ENCODE measurements around the gene TMEM229B.
A peak's percentile ranks its signal among the peaks of the same experiment; 100 is the strongest.

TMEM229B gene

DNA sequence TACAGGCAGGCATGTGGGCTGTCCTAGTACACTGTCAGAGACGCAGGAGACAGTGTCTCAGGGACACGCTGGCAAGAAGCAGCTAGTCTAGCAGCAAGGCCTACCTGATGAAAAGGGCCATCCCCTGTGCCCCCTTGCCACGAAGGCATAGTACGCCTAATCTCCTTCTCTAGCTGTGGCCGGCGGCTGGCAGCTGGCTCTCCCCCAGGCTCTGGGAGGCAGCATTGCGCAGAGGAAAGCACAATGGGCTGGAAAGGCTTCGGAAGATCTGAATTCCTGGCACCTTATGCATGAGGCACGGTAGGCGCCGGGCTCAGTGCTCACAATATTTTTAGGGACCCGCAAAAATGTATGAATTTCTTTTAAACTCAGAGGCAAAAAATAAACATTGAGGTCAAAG lies 28.6 kb upstream of the TMEM229B start:
- peak; percentile 30 for DNase-seq (ENCODE audit: low read depth, low spot score)
- in situ Hi-C loops (cut with HindIII; ENCODE audit: low sequenced_read_pairs) = no loop called here
- TF ChIP-seq, protein P1, sequence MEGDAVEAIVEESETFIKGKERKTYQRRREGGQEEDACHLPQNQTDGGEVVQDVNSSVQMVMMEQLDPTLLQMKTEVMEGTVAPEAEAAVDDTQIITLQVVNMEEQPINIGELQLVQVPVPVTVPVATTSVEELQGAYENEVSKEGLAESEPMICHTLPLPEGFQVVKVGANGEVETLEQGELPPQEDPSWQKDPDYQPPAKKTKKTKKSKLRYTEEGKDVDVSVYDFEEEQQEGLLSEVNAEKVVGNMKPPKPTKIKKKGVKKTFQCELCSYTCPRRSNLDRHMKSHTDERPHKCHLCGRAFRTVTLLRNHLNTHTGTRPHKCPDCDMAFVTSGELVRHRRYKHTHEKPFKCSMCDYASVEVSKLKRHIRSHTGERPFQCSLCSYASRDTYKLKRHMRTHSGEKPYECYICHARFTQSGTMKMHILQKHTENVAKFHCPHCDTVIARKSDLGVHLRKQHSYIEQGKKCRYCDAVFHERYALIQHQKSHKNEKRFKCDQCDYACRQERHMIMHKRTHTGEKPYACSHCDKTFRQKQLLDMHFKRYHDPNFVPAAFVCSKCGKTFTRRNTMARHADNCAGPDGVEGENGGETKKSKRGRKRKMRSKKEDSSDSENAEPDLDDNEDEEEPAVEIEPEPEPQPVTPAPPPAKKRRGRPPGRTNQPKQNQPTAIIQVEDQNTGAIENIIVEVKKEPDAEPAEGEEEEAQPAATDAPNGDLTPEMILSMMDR (IDR thresholded peaks at IDR 0.05; ENCODE audit: low read depth, low read length) = peak; percentile 19
- H3K4me3 ChIP-seq (ENCODE audit: low read depth, low read length) = no peak overlapping the region

DNA sequence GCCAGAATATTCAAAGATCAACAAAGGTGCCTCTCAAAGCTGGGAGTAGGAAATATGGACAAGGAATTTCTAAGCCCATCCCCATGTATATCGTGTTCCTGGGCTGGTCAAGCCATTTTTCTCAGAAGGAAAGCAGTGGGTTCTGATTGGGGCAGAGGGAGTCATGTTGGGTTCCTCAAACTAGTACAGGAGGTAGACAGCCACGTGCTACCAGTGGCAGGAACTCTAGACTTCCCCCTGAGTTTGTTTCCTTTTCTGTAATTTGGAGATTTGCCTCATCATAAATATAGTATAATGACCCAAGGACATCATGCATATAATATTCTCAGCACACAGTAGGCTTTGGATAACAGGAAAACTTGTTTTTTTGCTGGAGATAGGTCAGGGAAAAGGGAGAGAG lies 28.2 kb upstream of the TMEM229B start:
- in situ Hi-C loops (cut with HindIII; ENCODE audit: low sequenced_read_pairs) = no loop called here
- no peak overlapping the region for H3K4me3 ChIP-seq (ENCODE audit: low read depth, low read length)
- TF ChIP-seq, protein P1 (IDR thresholded peaks at IDR 0.05; ENCODE audit: low read depth, low read length) = no peak
- no peak for DNase-seq (ENCODE audit: low read depth, low spot score)

DNA sequence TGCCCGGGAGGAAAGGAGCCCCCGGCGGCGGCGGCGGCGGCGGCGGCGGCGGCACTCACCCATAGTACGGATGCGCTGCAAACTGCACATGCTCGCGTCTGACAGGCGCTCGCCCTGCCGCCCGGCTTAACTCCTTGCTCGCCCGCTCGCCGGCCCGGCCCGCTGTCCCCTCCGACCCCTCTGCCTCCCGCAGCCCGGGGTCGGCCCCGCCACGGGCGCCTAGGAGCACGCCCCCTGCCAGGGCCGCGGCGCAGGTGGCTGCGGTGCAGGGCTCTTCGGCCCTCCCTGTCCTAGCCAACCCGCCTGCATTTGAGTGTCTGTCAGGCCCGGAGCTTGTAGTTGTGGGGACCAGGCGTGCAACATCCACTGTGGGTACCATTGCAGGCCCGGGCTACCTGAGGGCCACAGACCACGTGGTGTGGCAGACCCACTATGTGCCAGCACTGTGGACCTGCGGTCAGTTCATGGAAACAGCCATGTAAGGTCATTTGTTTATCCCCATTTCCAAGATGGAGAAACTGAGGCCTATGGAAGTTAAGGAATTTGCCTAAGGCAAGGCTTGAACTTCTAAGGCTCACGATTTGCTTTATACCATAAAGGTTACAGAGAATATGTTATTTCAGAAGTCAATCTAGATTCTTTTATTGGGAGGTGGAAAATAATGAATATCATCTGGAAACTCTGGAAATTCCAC lies 27.0 kb upstream of the TMEM229B start:
- DNase-seq (ENCODE audit: low read depth, low spot score) = no peak
- in situ Hi-C loops (cut with HindIII; ENCODE audit: low sequenced_read_pairs) = no loop called here

DNA sequence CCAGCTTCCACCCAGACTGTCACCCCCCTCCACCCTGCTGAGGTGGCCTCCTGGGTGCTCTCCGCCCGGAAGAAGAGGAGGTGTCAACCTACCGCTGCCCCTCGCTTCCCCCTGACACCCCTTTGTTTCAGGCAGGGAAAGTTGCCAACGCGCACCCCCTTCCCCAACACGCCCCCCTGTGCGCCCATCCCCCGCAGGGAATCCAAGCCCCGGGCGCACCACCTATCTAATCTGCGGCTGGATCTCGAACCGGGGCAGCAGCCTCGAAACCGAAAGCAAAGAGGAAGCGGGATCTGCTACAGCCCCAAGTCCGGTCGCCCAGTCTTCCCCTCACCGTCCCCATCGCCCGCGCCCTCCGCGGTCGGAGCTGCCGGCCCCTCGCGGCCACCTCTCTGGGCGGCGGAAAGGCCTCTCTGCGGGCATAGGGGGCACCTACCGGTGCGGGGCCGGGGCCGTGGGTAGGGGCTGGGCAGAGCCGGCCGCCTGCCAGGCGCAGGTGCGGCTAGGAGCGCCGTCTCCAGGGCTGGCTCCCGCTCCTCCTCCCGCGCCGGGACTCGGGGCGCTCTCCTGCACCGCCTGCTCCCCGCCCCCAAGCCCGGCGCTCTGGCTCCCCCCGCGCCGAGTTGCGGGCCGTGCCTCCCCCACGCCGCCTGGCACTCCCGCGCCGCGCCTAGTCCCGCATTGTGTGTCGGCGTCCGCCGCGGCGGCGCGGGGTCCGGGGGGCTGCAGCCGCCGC lies 26.3 kb upstream of the TMEM229B start:
- peak overlapping the region; percentile 56 for H3K4me3 ChIP-seq (ENCODE audit: low read depth, low read length)
- DNase-seq (ENCODE audit: low read depth, low spot score) = peak; percentile 32
- TF ChIP-seq, protein P1 (IDR thresholded peaks at IDR 0.05; ENCODE audit: low read depth, low read length) = no peak
- in situ Hi-C loops (cut with HindIII; ENCODE audit: low sequenced_read_pairs) = no loop called here

More for the DNA sequence above, 27.0 kb upstream of the TMEM229B start:
- peak overlapping the region; percentile 56 for H3K4me3 ChIP-seq (ENCODE audit: low read depth, low read length)
- TF ChIP-seq, protein P1 (IDR thresholded peaks at IDR 0.05; ENCODE audit: low read depth, low read length) = no peak

DNA sequence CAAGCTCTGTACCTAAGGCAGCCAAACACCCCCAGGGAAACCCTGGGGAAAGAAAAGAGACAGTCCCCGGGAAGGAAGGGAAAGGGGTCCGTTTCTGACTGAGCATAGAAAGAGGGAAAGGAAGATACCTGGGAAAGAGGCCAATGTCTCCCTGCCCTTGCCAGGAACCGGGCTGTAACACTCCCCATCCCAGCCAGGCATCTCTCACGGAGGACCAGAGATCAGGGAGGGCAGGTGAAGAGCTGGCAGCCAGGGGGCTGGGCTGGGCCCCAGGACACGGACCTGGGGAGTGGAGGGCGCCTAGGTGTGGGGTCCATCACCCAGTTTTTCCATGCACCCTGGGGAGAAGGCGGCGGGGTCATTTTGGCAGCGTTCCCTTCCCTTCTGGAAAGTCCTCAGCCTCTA lies 25.7 kb upstream of the TMEM229B start:
- peak overlapping the region; percentile 56 for H3K4me3 ChIP-seq (ENCODE audit: low read depth, low read length)
- no peak for DNase-seq (ENCODE audit: low read depth, low spot score)
- TF ChIP-seq, protein P1 (IDR thresholded peaks at IDR 0.05; ENCODE audit: low read depth, low read length) = no peak
- in situ Hi-C loops (cut with HindIII; ENCODE audit: low sequenced_read_pairs) = no loop called here

DNA sequence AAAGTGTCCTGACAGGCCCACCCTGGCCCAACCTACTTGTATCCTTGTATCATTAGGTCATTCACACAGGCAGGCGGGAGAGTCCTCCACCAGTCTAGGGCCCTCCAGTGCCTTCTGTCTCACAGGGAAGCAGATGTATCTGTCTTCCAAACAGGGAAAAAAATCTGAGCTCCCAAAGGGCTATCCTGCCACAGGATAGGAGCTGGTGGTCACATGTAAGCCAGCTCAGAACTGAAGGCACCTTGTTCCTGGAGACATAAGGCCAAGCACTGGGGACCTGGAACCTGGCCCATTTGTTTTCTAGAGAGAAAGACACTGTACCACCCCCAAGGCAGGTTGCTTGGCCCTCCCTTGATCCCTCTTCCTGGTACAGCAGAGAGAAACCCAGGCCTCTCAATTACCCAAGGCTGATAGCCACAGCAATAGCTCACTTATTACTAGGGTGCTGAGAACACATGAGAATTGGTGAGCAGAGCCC lies 25.1 kb upstream of the TMEM229B start:
- DNase-seq (ENCODE audit: low read depth, low spot score) = no peak
- in situ Hi-C loops (cut with HindIII; ENCODE audit: low sequenced_read_pairs) = no loop called here
- TF ChIP-seq, protein P1 (IDR thresholded peaks at IDR 0.05; ENCODE audit: low read depth, low read length) = no peak
- no peak overlapping the region for H3K4me3 ChIP-seq (ENCODE audit: low read depth, low read length)

Data from astrocyte of the spinal cord (primary cell).